Measurements from ENCODE around the gene ANAPC7.

ANAPC7 gene

DNA sequence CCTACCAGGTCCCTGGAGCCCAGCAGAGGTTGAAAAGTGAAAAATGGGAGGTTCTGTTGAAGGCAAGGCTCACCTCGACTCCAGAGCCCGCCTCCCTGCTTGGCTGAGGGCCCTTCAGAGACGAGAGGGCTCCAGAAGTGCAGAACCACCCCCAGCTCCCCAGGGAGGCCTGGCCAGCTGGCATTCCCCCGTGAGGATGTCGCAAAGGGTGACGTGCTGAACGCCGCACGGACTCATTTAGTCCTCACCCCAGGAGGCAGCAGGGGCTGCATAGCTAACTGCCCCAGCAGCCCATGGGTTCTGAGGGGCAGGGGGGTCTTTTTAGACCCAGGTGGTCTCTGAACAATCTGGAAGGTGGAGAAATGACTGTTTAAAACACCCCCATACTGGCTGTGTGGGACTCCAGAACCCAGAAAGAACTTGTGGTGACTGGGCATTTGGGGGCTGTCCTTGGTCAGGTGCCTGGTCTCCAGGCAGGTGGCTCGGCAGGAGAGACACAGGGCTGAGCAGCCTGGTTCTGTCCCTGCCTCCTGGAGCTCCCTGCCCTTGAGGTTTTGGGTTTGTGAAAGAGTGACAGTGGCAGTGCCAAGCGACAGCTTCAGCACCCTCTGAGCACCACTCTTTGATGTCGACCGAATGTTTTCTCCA lies 32.0 kb downstream of the ANAPC7 start:
- Histone ChIP-seq H3K4me3 (ENCODE audit: low read depth in 1 of 2, low read length in 2 of 2) (no peak overlapping the region), H3K9ac (ENCODE audit: low read depth, low read length) (no peak overlapping the region), H3K27ac (ENCODE audit: low read length) (no peak overlapping the region), H4K20me1 (ENCODE audit: insufficient read depth, low read length) (peaks cover 7% of the 10 kb centered on the region), H3K9me3 (ENCODE audit: insufficient read depth, low read length, severe bottlenecking) (no peaks in the 10 kb centered on the region), H3K36me3 (ENCODE audit: insufficient read depth, low read length) (peaks cover 61% of the 10 kb centered on the region), H3K4me1 (ENCODE audit: insufficient read depth, low read length) (no peaks in the 10 kb centered on the region), H3K27me3 (ENCODE audit: insufficient read depth, low read length, poor library complexity) (no peaks in the 10 kb centered on the region), H3K4me2 (ENCODE audit: insufficient read depth, low read length) (no peak overlapping the region), H3K79me2 (ENCODE audit: insufficient read depth, low read length) (no peaks in the 10 kb centered on the region), H2AFZ (ENCODE audit: low read depth, low read length) (no peak overlapping the region)
- DNase-seq (no peak), ATAC-seq (ENCODE audit: insufficient read depth, low read depth) (peak; percentile 36; the same call in 1 of the 3 replicates)
- TF ChIP-seq CTCF (IDR thresholded peaks at IDR 0.05; ENCODE audit: borderline replicate concordance, extremely low read depth, low read length, poor library complexity, severe bottlenecking), result no peak
- no peak for TF ChIP-seq EZH2 (IDR thresholded peaks at IDR 0.05; ENCODE audit: borderline replicate concordance, low read depth, low read length, severe bottlenecking)

DNA sequence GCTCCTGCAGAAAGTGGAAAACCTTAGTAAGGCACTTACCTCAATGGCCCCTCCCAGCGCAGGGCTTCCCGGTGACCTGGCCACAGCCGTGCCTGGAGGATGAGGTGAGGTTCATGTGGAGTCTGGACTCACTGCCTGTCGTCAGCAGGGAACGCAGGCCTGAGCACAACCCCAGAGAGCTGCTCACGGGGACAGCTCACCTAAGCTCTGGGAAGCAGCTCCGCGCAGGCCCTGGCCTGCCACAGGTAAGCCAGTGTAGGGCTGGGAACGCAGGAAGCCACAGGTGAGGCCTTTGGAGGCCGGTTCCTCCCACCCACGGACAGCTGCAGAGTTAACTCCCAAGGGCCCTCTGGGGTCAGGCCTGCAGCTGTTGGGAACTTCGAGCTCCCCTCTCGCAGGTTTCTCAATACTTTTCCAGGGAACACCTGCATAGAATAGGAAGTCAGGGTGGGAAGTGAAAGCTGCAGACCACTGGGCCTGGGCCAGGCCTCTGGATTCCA lies 32.7 kb downstream of the ANAPC7 start:
- Histone ChIP-seq H3K4me1 (ENCODE audit: insufficient read depth, low read length) (no peaks in the 10 kb centered on the region), H3K27me3 (ENCODE audit: insufficient read depth, low read length, poor library complexity) (no peaks in the 10 kb centered on the region), H2AFZ (ENCODE audit: low read depth, low read length) (no peak overlapping the region), H3K79me2 (ENCODE audit: insufficient read depth, low read length) (no peaks in the 10 kb centered on the region), H4K20me1 (ENCODE audit: insufficient read depth, low read length) (peaks cover 7% of the 10 kb centered on the region), H3K9ac (ENCODE audit: low read depth, low read length) (no peak overlapping the region), H3K4me3 (ENCODE audit: low read depth in 1 of 2, low read length in 2 of 2) (no peak overlapping the region), H3K9me3 (ENCODE audit: insufficient read depth, low read length, severe bottlenecking) (no peaks in the 10 kb centered on the region), H3K27ac (ENCODE audit: low read length) (no peak overlapping the region), H3K4me2 (ENCODE audit: insufficient read depth, low read length) (no peak overlapping the region), H3K36me3 (ENCODE audit: insufficient read depth, low read length) (peaks cover 53% of the 10 kb centered on the region)
- TF ChIP-seq CTCF (IDR thresholded peaks at IDR 0.05; ENCODE audit: borderline replicate concordance, extremely low read depth, low read length, poor library complexity, severe bottlenecking) (no peak), EZH2 (IDR thresholded peaks at IDR 0.05; ENCODE audit: borderline replicate concordance, low read depth, low read length, severe bottlenecking) (no peak)
- no peak for DNase-seq
- ATAC-seq (ENCODE audit: insufficient read depth, low read depth), result 0 out of 3 replicates have a peak, but pooled peaks have one; percentile 9

GRCh38 chr12:110369992-110370391 lies 33.5 kb downstream of the ANAPC7 start:
- no peak overlapping the region for H3K9ac ChIP-seq (ENCODE audit: low read depth, low read length)
- H2AFZ ChIP-seq (ENCODE audit: low read depth, low read length), result no peak overlapping the region
- H3K27ac ChIP-seq (ENCODE audit: low read length), result no peak overlapping the region
- no peaks in the 10 kb centered on the region for H3K27me3 ChIP-seq (ENCODE audit: insufficient read depth, low read length, poor library complexity)
- TF ChIP-seq CTCF (IDR thresholded peaks at IDR 0.05; ENCODE audit: borderline replicate concordance, extremely low read depth, low read length, poor library complexity, severe bottlenecking) (no peak), EZH2 (IDR thresholded peaks at IDR 0.05; ENCODE audit: borderline replicate concordance, low read depth, low read length, severe bottlenecking) (no peak)
- H3K9me3 ChIP-seq (ENCODE audit: insufficient read depth, low read length, severe bottlenecking), result no peaks in the 10 kb centered on the region
- no peak for DNase-seq
- no peaks in the 10 kb centered on the region for H3K4me1 ChIP-seq (ENCODE audit: insufficient read depth, low read length)
- ATAC-seq (ENCODE audit: insufficient read depth, low read depth), result 0 out of 3 replicates have a peak, but pooled peaks have one; percentile 6
- no peaks in the 10 kb centered on the region for H3K79me2 ChIP-seq (ENCODE audit: insufficient read depth, low read length)
- H3K4me3 ChIP-seq (ENCODE audit: low read depth in 1 of 2, low read length in 2 of 2), result no peak overlapping the region
- H3K4me2 ChIP-seq (ENCODE audit: insufficient read depth, low read length), result no peak overlapping the region
- H4K20me1 ChIP-seq (ENCODE audit: insufficient read depth, low read length), result peaks cover 7% of the 10 kb centered on the region
- H3K36me3 ChIP-seq (ENCODE audit: insufficient read depth, low read length), result peaks cover 45% of the 10 kb centered on the region
